Left lung (tissue), 10 donors: Measurements from ENCODE around the gene PAK5. TPM values are rescaled to one million over a fixed set of nuclear protein-coding genes. Genes with fewer than 3 reads are reported as not detected.

ENCODE experiments used
- ATAC-seq: fragments of 200-7000 bp; cut with Tn5 transposase; one replicate; pipeline ENCODE4 v1.9.1; 2020; ENCODE audit warnings: moderate library complexity
- DNase-seq, 4 donors: peaks; one replicate each; pipeline ENCODE4 v3.0.0-alpha.2; 2013 to 2020
- H3K27ac ChIP-seq, 2 donors: fragments of 200-600 bp; sonication (generic) in 1 of 2; one replicate each; pipeline versions ENCODE4 v1.5.0 to v1.8.0; 2020 to 2021
- H3K27me3 ChIP-seq, 2 donors: fragments of 200-600 bp; sonication (generic) in 1 of 2; one replicate each; pipeline versions ENCODE4 v1.5.0 to v1.8.0; 2020 to 2021
- H3K36me3 ChIP-seq, 2 donors: fragments of 200-600 bp; sonication (generic) in 1 of 2; one replicate each; pipeline versions ENCODE4 v1.5.0 to v1.8.0; 2020 to 2021
- H3K4me1 ChIP-seq, 2 donors: fragments of 200-600 bp; one replicate each; pipeline ENCODE4 v1.8.0; 2021
- H3K4me3 ChIP-seq, 2 donors: fragments of 200-600 bp; sonication (generic) in 1 of 2; one replicate each; pipeline versions ENCODE4 v1.5.0 to v1.8.0; 2020 to 2021; ENCODE audit warnings: mild to moderate bottlenecking in 1 of 2
- H3K9me3 ChIP-seq, 2 donors: fragments of 200-600 bp; sonication (generic) in 1 of 2; one replicate each; pipeline versions ENCODE4 v1.5.0 to v1.8.0; 2020 to 2021
- intact Hi-C, 2 donors: fragments of 100-400 bp; cut with DNase I; formaldehyde crosslinking; loops; one replicate each; pipeline versions ENCODE4 v1.11.2 to v1.14.2; 2022
- polyA plus RNA-seq, 6 donors: library from polyadenylated mRNA; unstranded; fragments of 120-200 nt; gene quantifications; one replicate each; pipeline ENCODE4 v1.2.1, GENCODE V29; 2013; ENCODE audit not compliant: insufficient read length in 6 of 6
- total RNA-seq, 2 donors: library from RNA; stranded (reverse); fragmentation: NEBNext Ultra II Directional; extraction: Animal tissue kit (Norgen Biotek cat#: 25700); gene quantifications; one replicate each; pipeline ENCODE4 v1.2.1, GENCODE V29; 2021
- TF ChIP-seq, protein P1 (sequence below), 2 donors: fragments of 200-600 bp; sonication (generic) in 1 of 2; IDR thresholded peaks; one replicate each; pipeline versions ENCODE4 v1.5.0 to v1.8.0; 2021; ENCODE audit warnings: antibody characterized with exemption in 2 of 2
- donor health status: DM: no; HTN: yes; CAD: no.
- donor health status: DM: no; HTN: no; CAD: no.

The PAK5 gene
- total and polyA plus RNA-seq, 8 donors, result 0.15 to 0.46 (median 0.38) TPM; not detected in 1

DNA sequence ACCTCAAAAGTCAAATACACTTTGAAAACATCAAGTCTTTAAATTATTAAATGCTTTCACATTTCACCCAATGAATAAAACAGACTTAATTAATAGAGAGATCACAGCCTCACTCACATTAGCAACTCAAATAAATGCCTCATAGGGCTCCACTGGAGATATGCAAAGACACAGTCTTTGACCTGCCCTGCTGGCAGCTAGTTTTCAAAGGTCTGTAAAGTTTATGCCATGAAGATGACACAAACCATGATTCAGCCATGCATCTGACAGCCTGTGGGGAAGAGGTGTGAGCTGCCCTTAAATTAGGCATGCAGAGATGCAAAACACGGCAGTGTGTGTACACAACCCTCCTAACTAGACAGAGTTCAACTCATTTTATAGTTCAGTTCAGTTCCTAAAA, 83.6 kb downstream of the PAK5 start:
- Histone ChIP-seq H3K4me3 (no peak overlapping the region), H3K27ac (no peak overlapping the region), H3K4me1 (no peaks in the 10 kb centered on the region), H3K27me3 (no peaks in the 10 kb centered on the region), H3K9me3 (no peaks in the 10 kb centered on the region), H3K36me3 (no peaks in the 10 kb centered on the region)
- ATAC-seq (no peak), DNase-seq (no peak)
- intact Hi-C loops, result no loop called here
- TF ChIP-seq, protein P1, sequence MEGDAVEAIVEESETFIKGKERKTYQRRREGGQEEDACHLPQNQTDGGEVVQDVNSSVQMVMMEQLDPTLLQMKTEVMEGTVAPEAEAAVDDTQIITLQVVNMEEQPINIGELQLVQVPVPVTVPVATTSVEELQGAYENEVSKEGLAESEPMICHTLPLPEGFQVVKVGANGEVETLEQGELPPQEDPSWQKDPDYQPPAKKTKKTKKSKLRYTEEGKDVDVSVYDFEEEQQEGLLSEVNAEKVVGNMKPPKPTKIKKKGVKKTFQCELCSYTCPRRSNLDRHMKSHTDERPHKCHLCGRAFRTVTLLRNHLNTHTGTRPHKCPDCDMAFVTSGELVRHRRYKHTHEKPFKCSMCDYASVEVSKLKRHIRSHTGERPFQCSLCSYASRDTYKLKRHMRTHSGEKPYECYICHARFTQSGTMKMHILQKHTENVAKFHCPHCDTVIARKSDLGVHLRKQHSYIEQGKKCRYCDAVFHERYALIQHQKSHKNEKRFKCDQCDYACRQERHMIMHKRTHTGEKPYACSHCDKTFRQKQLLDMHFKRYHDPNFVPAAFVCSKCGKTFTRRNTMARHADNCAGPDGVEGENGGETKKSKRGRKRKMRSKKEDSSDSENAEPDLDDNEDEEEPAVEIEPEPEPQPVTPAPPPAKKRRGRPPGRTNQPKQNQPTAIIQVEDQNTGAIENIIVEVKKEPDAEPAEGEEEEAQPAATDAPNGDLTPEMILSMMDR (IDR thresholded peaks at IDR 0.05), result no peak

DNA sequence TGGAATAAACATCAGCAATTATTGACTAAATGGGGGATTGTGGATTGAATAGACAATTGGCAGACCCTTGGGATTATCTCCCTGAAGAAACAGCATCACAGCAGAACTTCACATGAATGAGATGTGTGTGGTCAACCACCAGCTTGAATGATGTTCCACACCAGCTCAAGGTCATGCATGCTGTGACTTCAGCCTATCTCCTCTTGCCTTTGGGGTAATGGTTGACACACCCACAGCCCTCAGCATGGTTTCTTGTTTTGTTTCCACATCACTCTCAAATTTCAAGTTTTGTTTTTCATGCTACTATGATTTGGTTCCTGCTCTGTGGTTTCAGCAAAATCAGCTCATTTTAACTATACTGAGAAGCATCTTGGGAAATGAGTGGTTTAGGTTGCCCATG, 94.3 kb downstream of the PAK5 start:
- TF ChIP-seq, protein P1 (IDR thresholded peaks at IDR 0.05), result no peak
- intact Hi-C loops, result no loop called here
- Histone ChIP-seq H3K4me3 (no peak overlapping the region), H3K27ac (no peak overlapping the region), H3K36me3 (no peaks in the 10 kb centered on the region), H3K9me3 (no peaks in the 10 kb centered on the region), H3K27me3 (no peaks in the 10 kb centered on the region), H3K4me1 (no peaks in the 10 kb centered on the region)
- DNase-seq (no peak), ATAC-seq (no peak)

DNA sequence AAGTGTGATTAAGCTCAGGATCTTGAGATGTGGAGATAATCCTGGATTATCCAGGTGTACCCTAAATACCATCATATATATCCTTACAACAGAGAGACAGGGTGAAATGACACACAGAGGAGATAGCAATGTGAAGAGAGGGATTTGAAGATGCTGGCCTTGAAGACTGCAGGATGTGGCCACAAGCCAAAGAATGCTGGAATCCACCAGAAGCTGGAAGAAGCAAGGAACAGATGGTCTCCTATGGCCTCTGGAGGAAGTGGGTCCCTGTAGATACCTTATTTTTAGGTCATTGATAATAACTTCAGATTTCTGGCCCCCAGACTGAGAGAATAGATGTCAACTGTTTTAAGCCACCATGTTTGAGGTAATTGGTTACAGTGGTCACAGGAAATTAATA, 95.0 kb downstream of the PAK5 start:
- no peak overlapping the region for H3K27ac ChIP-seq
- H3K9me3 ChIP-seq, result no peaks in the 10 kb centered on the region
- intact Hi-C loops, result no loop called here
- H3K4me3 ChIP-seq, result no peak overlapping the region
- no peaks in the 10 kb centered on the region for H3K27me3 ChIP-seq
- H3K4me1 ChIP-seq, result no peaks in the 10 kb centered on the region
- TF ChIP-seq, protein P1 (IDR thresholded peaks at IDR 0.05), result no peak
- no peaks in the 10 kb centered on the region for H3K36me3 ChIP-seq
- ATAC-seq (no peak), DNase-seq (no peak)

DNA sequence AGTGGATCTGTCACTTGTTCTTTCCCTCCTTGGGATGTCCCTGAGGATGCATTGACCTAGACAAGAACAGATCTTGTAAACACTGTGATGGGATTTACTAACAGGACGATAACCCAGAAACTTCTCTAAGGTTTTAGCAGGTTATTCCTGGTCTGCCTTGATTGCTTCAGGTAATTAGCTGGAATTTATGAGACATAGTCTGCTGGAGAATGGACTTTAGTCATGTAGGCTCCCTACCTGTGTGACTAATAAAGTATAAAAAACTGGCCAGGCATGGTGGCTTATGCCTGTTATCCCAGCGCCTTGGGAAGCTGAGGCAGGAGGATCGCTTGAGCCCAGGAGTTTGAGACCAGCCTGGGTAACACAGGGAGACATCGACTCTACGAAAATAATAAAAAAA, 96.1 kb downstream of the PAK5 start:
- TF ChIP-seq, protein P1 (IDR thresholded peaks at IDR 0.05), result no peak
- Histone ChIP-seq H3K9me3 (no peaks in the 10 kb centered on the region), H3K4me3 (no peak overlapping the region), H3K4me1 (no peaks in the 10 kb centered on the region), H3K27me3 (no peaks in the 10 kb centered on the region), H3K27ac (no peak overlapping the region), H3K36me3 (no peaks in the 10 kb centered on the region)
- DNase-seq, result no peak
- no peak for ATAC-seq
- intact Hi-C loops, result no loop called here

DNA sequence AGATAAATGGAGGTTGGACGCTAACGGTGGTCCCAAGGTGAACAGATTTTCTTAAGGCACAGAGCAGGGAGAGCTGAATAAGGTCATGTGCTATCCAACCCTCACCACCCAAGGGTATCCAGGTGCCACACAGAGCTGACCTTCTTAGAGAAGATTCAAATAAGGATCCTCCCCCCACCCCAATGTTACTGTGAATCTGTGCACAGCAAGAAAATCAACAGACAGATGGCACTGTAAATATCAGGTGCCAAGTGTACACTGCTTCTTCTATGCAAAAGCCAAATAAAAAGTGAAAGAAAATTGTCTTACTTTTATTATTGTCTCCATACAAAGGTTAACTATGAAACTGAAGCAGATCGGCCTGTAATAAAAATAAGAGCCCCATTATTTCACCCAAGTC, 96.9 kb downstream of the PAK5 start:
- Histone ChIP-seq H3K27ac (no peak overlapping the region), H3K4me3 (no peak overlapping the region), H3K4me1 (no peaks in the 10 kb centered on the region), H3K9me3 (no peaks in the 10 kb centered on the region), H3K36me3 (no peaks in the 10 kb centered on the region), H3K27me3 (no peaks in the 10 kb centered on the region)
- DNase-seq (no peak), ATAC-seq (no peak)
- intact Hi-C loops, result no loop called here
- TF ChIP-seq, protein P1 (IDR thresholded peaks at IDR 0.05), result no peak
